GM12872 (cell line): ENCODE results near the gene THADA.

Experiments used
- CTCF ChIP-seq: IDR thresholded peaks from 3 replicates; pipeline ENCODE4 v1.5.1; 2011; ENCODE audit warnings: low read depth, mild to moderate bottlenecking, low read length, moderate library complexity; ENCODE audit not compliant: insufficient read depth

Gene THADA

GRCh38 chr2:43576981-43577892, 18.6 kb downstream of the THADA start:
- TF ChIP-seq CTCF = peak; percentile 63

- no peak for TF ChIP-seq CTCF
Observed at GRCh38 chr2:43572244-43572643, 23.6 kb downstream of the THADA start.

- no peak for TF ChIP-seq CTCF
Observed at GRCh38 chr2:43569921-43570320, 25.9 kb downstream of the THADA start.

- TF ChIP-seq CTCF = no peak
Observed at GRCh38 chr2:43568228-43568627, 27.6 kb downstream of the THADA start.

GRCh38 chr2:43566461-43566729, 29.4 kb downstream of the THADA start:
- TF ChIP-seq CTCF = no peak

- TF ChIP-seq CTCF = no peak
Observed at GRCh38 chr2:43563679-43564078, 32.2 kb downstream of the THADA start.

- TF ChIP-seq CTCF = no peak
Observed at GRCh38 chr2:43560231-43560547, 35.6 kb downstream of the THADA start.
